HepG2 (cell line): ENCODE data around the gene AEN. TPM values are rescaled to one million over a fixed set of nuclear protein-coding genes. Genes with fewer than 3 reads are reported as not detected.

Experiments used
- ARHGAP35 ChIP-seq: sonication (generic); formaldehyde crosslinking; IDR thresholded peaks from 2 replicates; pipeline ENCODE4 v1.9.0; 2022; ENCODE audit warnings: mild to moderate bottlenecking, inconsistent platforms, moderate library complexity, missing genetic modification reagents, borderline replicate concordance
- CBX1 ChIP-seq: IDR thresholded peaks from one replicate; pipeline ENCODE4 v1.6.1; 2016; ENCODE audit warnings: antibody characterized with exemption, low read depth
- CREB1 ChIP-seq, 2 experiments: fragments of 450-650 bp in 1 of 2; IDR thresholded peaks; 2 replicates each; pipeline ENCODE4 v1.6.1; 2016 to 2017; ENCODE audit warnings: control low read depth in 1 of 2, mild to moderate bottlenecking in 1 of 2, missing compliant biosample characterization in 1 of 2, missing genetic modification characterization in 1 of 2
- CREBL2 ChIP-seq: sonication (generic); formaldehyde crosslinking; IDR thresholded peaks from 2 replicates; pipeline ENCODE4 v1.8.1; 2023; ENCODE audit warnings: missing genetic modification reagents, mild to moderate bottlenecking, borderline replicate concordance
- DR1 ChIP-seq: sonication (generic); formaldehyde crosslinking; IDR thresholded peaks from 2 replicates; pipeline ENCODE4 v1.8.0; 2021; ENCODE audit warnings: mild to moderate bottlenecking, missing genetic modification reagents, inconsistent platforms
- FOXK1 ChIP-seq: sonication (generic); formaldehyde crosslinking; IDR thresholded peaks from 2 replicates; pipeline ENCODE4 v1.4.0; 2020; ENCODE audit warnings: low read depth, missing genetic modification reagents, borderline replicate concordance
- GATAD2A ChIP-seq: IDR thresholded peaks from 2 replicates; pipeline ENCODE4 v1.6.1; 2016
- HOXA3 ChIP-seq: sonication (generic); formaldehyde crosslinking; IDR thresholded peaks from 2 replicates; pipeline ENCODE4 v1.5.0; 2020; ENCODE audit warnings: missing genetic modification reagents
- NR2F6 ChIP-seq, 2 experiments: IDR thresholded peaks; 2 replicates each; pipeline ENCODE4 v1.6.1; 2016; ENCODE audit warnings: antibody characterized with exemption in 1 of 2, mild to moderate bottlenecking in 1 of 2
- PHF8 ChIP-seq: sonication (generic); formaldehyde crosslinking; IDR thresholded peaks from 2 replicates; pipeline ENCODE4 v1.5.0; 2020; ENCODE audit warnings: missing genetic modification reagents
- REPIN1 ChIP-seq: sonication (generic); formaldehyde crosslinking; IDR thresholded peaks from 2 replicates; pipeline ENCODE4 v1.8.0; 2022; ENCODE audit warnings: missing genetic modification reagents, low read depth, mild to moderate bottlenecking, borderline replicate concordance
- SAFB2 ChIP-seq: sonication (generic); formaldehyde crosslinking; IDR thresholded peaks from 2 replicates; pipeline ENCODE4 v1.5.1; 2020; ENCODE audit warnings: missing genetic modification reagents, low read depth, mild to moderate bottlenecking, borderline replicate concordance
- SRY ChIP-seq: sonication (generic); formaldehyde crosslinking; IDR thresholded peaks from 2 replicates; pipeline ENCODE4 v1.8.0; 2022; ENCODE audit warnings: mild to moderate bottlenecking, missing genetic modification reagents
- SYNCRIP ChIP-seq: fragments of 200-400 bp; formaldehyde crosslinking; IDR thresholded peaks from 2 replicates; pipeline ENCODE4 v1.6.1; 2018; ENCODE audit warnings: mild to moderate bottlenecking, low read depth, low read length; ENCODE audit not compliant: insufficient read depth
- TFDP2 ChIP-seq: sonication (generic); formaldehyde crosslinking; IDR thresholded peaks from 2 replicates; pipeline ENCODE4 v1.4.0; 2020; ENCODE audit warnings: missing genetic modification reagents
- THAP8 ChIP-seq: sonication (generic); formaldehyde crosslinking; IDR thresholded peaks from 2 replicates; pipeline ENCODE4 v1.5.1; 2020; ENCODE audit warnings: missing genetic modification reagents, mild to moderate bottlenecking, borderline replicate concordance
- TRAFD1 ChIP-seq: sonication (generic); formaldehyde crosslinking; IDR thresholded peaks from 2 replicates; pipeline ENCODE4 v1.5.1; 2020; ENCODE audit warnings: missing genetic modification reagents, mild to moderate bottlenecking, borderline replicate concordance
- ZFP37 ChIP-seq: sonication (generic); formaldehyde crosslinking; IDR thresholded peaks from 2 replicates; pipeline ENCODE4 v1.4.0; 2020; ENCODE audit warnings: missing genetic modification reagents, borderline replicate concordance
- ZNF550 ChIP-seq: sonication (generic); formaldehyde crosslinking; IDR thresholded peaks from 2 replicates; pipeline ENCODE4 v1.4.0; 2020; ENCODE audit warnings: mild to moderate bottlenecking, missing genetic modification reagents, borderline replicate concordance
- ZNF563 ChIP-seq: sonication (generic); formaldehyde crosslinking; IDR thresholded peaks from 2 replicates; pipeline ENCODE4 v1.8.0; 2022; ENCODE audit warnings: mild to moderate bottlenecking, moderate library complexity, missing genetic modification reagents
- ZNF678 ChIP-seq: sonication (generic); formaldehyde crosslinking; IDR thresholded peaks from 2 replicates; pipeline ENCODE4 v1.4.0; 2020; ENCODE audit warnings: mild to moderate bottlenecking, missing genetic modification reagents
- ZNF766 ChIP-seq: sonication (generic); formaldehyde crosslinking; IDR thresholded peaks from 2 replicates; pipeline ENCODE4 v1.5.0; 2020; ENCODE audit warnings: missing genetic modification reagents, borderline replicate concordance
- ZNF782 ChIP-seq: sonication (generic); formaldehyde crosslinking; IDR thresholded peaks from 2 replicates; pipeline ENCODE4 v1.4.0; 2020; ENCODE audit warnings: missing genetic modification reagents, mild to moderate bottlenecking, borderline replicate concordance
- polyA plus RNA-seq, 8 experiments: library from polyadenylated mRNA; depleted of rRNA in 3 of 8; stranded (reverse) in 7 of 8; unstranded in 1 of 8; fragments of >200 nt; fragmentation: Illumina TruSeq in 4 of 8; extraction: Trizol in 4 of 8; gene quantifications; 2 replicates each; pipeline versions ENCODE4 v1.2.1 to v1.2.3, GENCODE V29; 2011 to 2016; ENCODE audit warnings: low read depth in 4 of 8, missing spikeins in 1 of 8, mixed read lengths in 1 of 8; ENCODE audit not compliant: insufficient read depth in 1 of 8
- total RNA-seq, 5 experiments: library from RNA; depleted of rRNA; stranded (reverse); fragments of >200 nt; fragmentation: Illumina TruSeq; extraction: Trizol; gene quantifications; 2 replicates each; pipeline ENCODE4 v1.2.3, GENCODE V29; 2016; ENCODE audit warnings: low read depth in 1 of 5
- TF ChIP-seq, protein P1 (sequence below): sonication (generic); formaldehyde crosslinking; IDR thresholded peaks from 2 replicates; pipeline ENCODE4 v1.8.0; 2022; ENCODE audit warnings: mild to moderate bottlenecking, missing genetic modification reagents, moderate library complexity

Gene AEN
- total and polyA plus RNA-seq, 2 of the 13 experiments (the other 11 are each of a cell fraction or from before 2014, with no cell fraction given): 51.3 to 118 TPM

DNA sequence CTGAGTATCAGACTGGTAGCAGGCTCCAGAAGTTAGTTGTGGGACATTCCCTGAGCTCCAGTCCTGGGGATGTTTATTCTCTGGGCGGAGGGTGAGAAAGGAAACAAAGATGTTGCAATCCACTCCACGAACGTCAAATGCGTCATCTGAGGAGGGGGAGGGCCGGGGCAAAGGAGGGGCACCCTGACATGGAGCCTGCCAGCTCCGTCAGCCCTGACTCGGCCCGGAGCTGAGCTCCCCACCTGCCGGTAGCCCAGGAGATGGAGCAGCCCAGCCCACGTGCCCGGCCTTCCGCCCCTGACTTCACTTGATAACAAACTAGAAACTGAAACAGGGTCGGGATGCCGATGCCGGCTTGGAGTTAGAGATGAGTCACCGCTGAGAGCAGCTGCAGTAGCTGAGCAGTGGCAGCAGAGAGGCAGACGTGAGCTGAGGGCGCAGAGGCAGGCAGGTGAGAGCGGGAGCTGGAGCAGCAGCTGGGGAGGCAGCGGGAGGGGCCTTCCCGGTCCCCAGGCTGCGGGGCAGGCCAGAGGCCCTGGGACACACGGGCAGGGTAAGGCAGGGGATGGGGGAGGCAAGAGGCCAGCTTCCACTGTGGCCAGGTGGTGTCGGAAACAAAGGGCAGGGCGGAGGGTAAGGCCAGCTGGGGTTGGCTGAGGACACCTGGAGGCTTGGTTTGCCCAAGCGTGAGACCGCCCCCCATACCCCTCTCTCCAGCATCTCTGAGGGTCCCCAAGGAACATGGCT, 17.7 kb downstream of the AEN start, which contains the start of gene ISG20 (continued):
- TF ChIP-seq NR2F6 (IDR thresholded peaks at IDR 0.05): no peak; the same call in 1 of the 2 replicates
- TF ChIP-seq NR2F6 (CRISPR knock-in tag; IDR thresholded peaks at IDR 0.05): peak; percentile 46; the same call in 1 of the 2 replicates
- TF ChIP-seq REPIN1 (CRISPR knock-in tag): 0 out of 2 replicates have a peak, but pooled peaks have one; percentile 70
- no peak; the same call in 1 of the 2 replicates for TF ChIP-seq TRAFD1 (CRISPR knock-in tag)
- TF ChIP-seq ZNF550 (CRISPR knock-in tag): no peak
- no peak; the same call in 1 of the 2 replicates for TF ChIP-seq ZNF563 (CRISPR knock-in tag)
- peak; percentile 52; the same call in 1 of the 2 replicates for TF ChIP-seq ZNF766 (CRISPR knock-in tag)
- TF ChIP-seq TFDP2: no peak
- no peak; the same call in 1 of the 2 replicates for TF ChIP-seq SAFB2 (CRISPR knock-in tag)
- no peak for TF ChIP-seq DR1 (CRISPR knock-in tag)
- peak; percentile 69 for TF ChIP-seq PHF8 (CRISPR knock-in tag)
- peak; percentile 96 for TF ChIP-seq FOXK1 (CRISPR knock-in tag)
- peak; percentile 90 for TF ChIP-seq CREB1 (IDR thresholded peaks at IDR 0.05)
- peak; percentile 94 for TF ChIP-seq CREB1 (CRISPR knock-in tag; IDR thresholded peaks at IDR 0.05)
- TF ChIP-seq CREBL2: no peak
- TF ChIP-seq THAP8: no peak
- peak; percentile 74; the same call in 1 of the 2 replicates for TF ChIP-seq GATAD2A (CRISPR knock-in tag)
- TF ChIP-seq ZFP37 (CRISPR knock-in tag): no peak
- TF ChIP-seq SRY (CRISPR knock-in tag): peak; percentile 62
- TF ChIP-seq CBX1: no peak
- 0 out of 2 replicates have a peak, but pooled peaks have one; percentile 51 for TF ChIP-seq HOXA3 (CRISPR knock-in tag)
- no peak for TF ChIP-seq SYNCRIP
- TF ChIP-seq, protein P1, sequence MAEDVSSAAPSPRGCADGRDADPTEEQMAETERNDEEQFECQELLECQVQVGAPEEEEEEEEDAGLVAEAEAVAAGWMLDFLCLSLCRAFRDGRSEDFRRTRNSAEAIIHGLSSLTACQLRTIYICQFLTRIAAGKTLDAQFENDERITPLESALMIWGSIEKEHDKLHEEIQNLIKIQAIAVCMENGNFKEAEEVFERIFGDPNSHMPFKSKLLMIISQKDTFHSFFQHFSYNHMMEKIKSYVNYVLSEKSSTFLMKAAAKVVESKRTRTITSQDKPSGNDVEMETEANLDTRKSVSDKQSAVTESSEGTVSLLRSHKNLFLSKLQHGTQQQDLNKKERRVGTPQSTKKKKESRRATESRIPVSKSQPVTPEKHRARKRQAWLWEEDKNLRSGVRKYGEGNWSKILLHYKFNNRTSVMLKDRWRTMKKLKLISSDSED (CRISPR knock-in tag): no peak
- TF ChIP-seq ZNF678: 0 out of 2 replicates have a peak, but pooled peaks have one; percentile 37
- TF ChIP-seq ZNF782 (CRISPR knock-in tag): no peak
- TF ChIP-seq ARHGAP35: no peak
